ENCODE results near the gene POLR3A. TPM values are rescaled to one million over a fixed set of nuclear protein-coding genes. Genes with fewer than 3 reads are reported as not detected.

Gene POLR3A
- total and polyA plus RNA-seq, 9 donors, result 10.3 to 17.6 (median 13.7) TPM

GRCh38 chr10:77983384-77984341, 45.7 kb downstream of the POLR3A start:
- H3K4me3 ChIP-seq (ENCODE audit: low read length), result no peak overlapping the region
- H3K4me1 ChIP-seq (ENCODE audit: control insufficient read depth, insufficient read depth, low read length), result no peaks in the 10 kb centered on the region
- no peaks in the 10 kb centered on the region for H3K9me3 ChIP-seq (replicated peaks; ENCODE audit: control insufficient read depth, low read depth, low read length)
- H3K27me3 ChIP-seq (ENCODE audit: control insufficient read depth, insufficient read depth, low read length), result no peaks in the 10 kb centered on the region
- peaks cover 84% of the 10 kb centered on the region for H3K36me3 ChIP-seq (ENCODE audit: control insufficient read depth, insufficient read depth, low read length)
- DNase-seq, result peak; percentile 27
- no peak overlapping the region for H3K27ac ChIP-seq (ENCODE audit: low read length)
- 69% methylated on average over 3 of the region's 16 CpGs for WGBS (ENCODE audit: insufficient coverage)

GRCh38 chr10:77981281-77981680, 48.0 kb downstream of the POLR3A start:
- 98% methylated on average over 11 of the region's 13 CpGs for WGBS (ENCODE audit: insufficient coverage)
- no peak for DNase-seq
- peaks cover 88% of the 10 kb centered on the region for H3K36me3 ChIP-seq (ENCODE audit: control insufficient read depth, insufficient read depth, low read length)
- no peaks in the 10 kb centered on the region for H3K9me3 ChIP-seq (replicated peaks; ENCODE audit: control insufficient read depth, low read depth, low read length)
- H3K4me1 ChIP-seq (ENCODE audit: control insufficient read depth, insufficient read depth, low read length), result no peaks in the 10 kb centered on the region
- H3K4me3 ChIP-seq (ENCODE audit: low read length), result no peak overlapping the region
- H3K27me3 ChIP-seq (ENCODE audit: control insufficient read depth, insufficient read depth, low read length), result no peaks in the 10 kb centered on the region
- H3K27ac ChIP-seq (ENCODE audit: low read length), result no peak overlapping the region

DNA sequence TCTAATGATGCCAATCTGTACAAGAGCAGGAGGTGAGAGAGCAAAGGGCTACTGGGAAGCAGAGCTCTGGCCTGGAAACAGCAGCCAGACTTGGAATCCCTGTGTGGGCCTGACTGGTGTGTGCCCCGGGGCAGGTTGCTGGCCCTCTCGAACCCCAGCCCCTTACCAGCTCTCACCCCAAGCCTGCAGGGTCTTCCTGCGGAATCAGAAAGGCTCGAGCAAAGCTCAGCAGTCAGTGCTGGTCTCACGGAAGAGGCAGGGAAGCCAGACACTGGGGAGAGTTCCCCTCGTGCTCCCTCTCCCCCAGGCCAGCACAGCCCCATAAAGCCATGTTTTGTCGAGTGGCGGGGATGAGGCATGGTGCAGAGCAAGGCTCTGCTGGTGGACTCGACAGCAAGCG, 50.1 kb downstream of the POLR3A start:
- 92% methylated on average over 9 of the region's 10 CpGs for WGBS (ENCODE audit: insufficient coverage)
- H3K4me1 ChIP-seq (ENCODE audit: control insufficient read depth, insufficient read depth, low read length), result no peaks in the 10 kb centered on the region
- H3K9me3 ChIP-seq (replicated peaks; ENCODE audit: control insufficient read depth, low read depth, low read length), result no peaks in the 10 kb centered on the region
- no peak overlapping the region for H3K4me3 ChIP-seq (ENCODE audit: low read length)
- peaks cover 83% of the 10 kb centered on the region for H3K36me3 ChIP-seq (ENCODE audit: control insufficient read depth, insufficient read depth, low read length)
- no peak overlapping the region for H3K27ac ChIP-seq (ENCODE audit: low read length)
- no peaks in the 10 kb centered on the region for H3K27me3 ChIP-seq (ENCODE audit: control insufficient read depth, insufficient read depth, low read length)
- no peak for DNase-seq

DNA sequence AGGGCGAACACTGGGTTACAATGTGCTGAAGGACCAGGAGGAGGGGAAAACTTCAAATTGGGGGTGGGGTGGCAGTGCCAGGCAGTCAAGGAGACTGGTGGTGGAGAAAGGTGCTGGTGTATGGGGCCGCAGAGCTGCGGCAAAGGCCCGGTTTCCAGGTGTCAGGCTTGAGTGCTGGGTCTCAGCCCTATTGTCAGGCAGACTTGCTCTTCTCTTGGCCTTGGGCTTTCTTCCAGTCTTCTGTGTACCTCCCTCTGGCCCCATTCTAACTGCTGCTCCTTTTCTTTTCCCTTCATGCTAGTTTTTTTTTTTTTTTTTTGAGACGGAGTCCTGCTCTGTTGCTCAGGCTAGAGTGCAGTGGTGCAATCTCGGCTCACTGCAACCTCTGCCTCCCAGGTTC, 51.0 kb downstream of the POLR3A start:
- Histone ChIP-seq H3K4me3 (ENCODE audit: low read length) (no peak overlapping the region), H3K9me3 (replicated peaks; ENCODE audit: control insufficient read depth, low read depth, low read length) (no peaks in the 10 kb centered on the region), H3K4me1 (ENCODE audit: control insufficient read depth, insufficient read depth, low read length) (no peaks in the 10 kb centered on the region), H3K27me3 (ENCODE audit: control insufficient read depth, insufficient read depth, low read length) (no peaks in the 10 kb centered on the region), H3K36me3 (ENCODE audit: control insufficient read depth, insufficient read depth, low read length) (peaks cover 75% of the 10 kb centered on the region), H3K27ac (ENCODE audit: low read length) (no peak overlapping the region)
- WGBS (ENCODE audit: insufficient coverage), result 95% methylated on average over 4 of the region's 6 CpGs
- no peak for DNase-seq

- Histone ChIP-seq H3K27me3 (ENCODE audit: control insufficient read depth, insufficient read depth, low read length) (no peaks in the 10 kb centered on the region), H3K27ac (ENCODE audit: low read length) (no peak overlapping the region), H3K9me3 (replicated peaks; ENCODE audit: control insufficient read depth, low read depth, low read length) (no peaks in the 10 kb centered on the region), H3K36me3 (ENCODE audit: control insufficient read depth, insufficient read depth, low read length) (peaks cover 70% of the 10 kb centered on the region), H3K4me1 (ENCODE audit: control insufficient read depth, insufficient read depth, low read length) (no peaks in the 10 kb centered on the region), H3K4me3 (ENCODE audit: low read length) (no peak overlapping the region)
- 94% methylated on average over 3 of the region's 3 CpGs for WGBS (ENCODE audit: insufficient coverage)
- DNase-seq, result no peak
Measured at GRCh38 chr10:77977934-77978333, 51.4 kb downstream of the POLR3A start.

- H3K27ac ChIP-seq (ENCODE audit: low read length), result no peak overlapping the region
- WGBS (ENCODE audit: insufficient coverage), result 78% methylated on average over 5 of the region's 7 CpGs
- H3K36me3 ChIP-seq (ENCODE audit: control insufficient read depth, insufficient read depth, low read length), result peaks cover 61% of the 10 kb centered on the region
- H3K27me3 ChIP-seq (ENCODE audit: control insufficient read depth, insufficient read depth, low read length), result no peaks in the 10 kb centered on the region
- no peaks in the 10 kb centered on the region for H3K4me1 ChIP-seq (ENCODE audit: control insufficient read depth, insufficient read depth, low read length)
- no peak overlapping the region for H3K4me3 ChIP-seq (ENCODE audit: low read length)
- no peak for DNase-seq
- H3K9me3 ChIP-seq (replicated peaks; ENCODE audit: control insufficient read depth, low read depth, low read length), result no peaks in the 10 kb centered on the region
Measured at GRCh38 chr10:77977016-77977415, 52.3 kb downstream of the POLR3A start.

GRCh38 chr10:77975086-77975666, 54.1 kb downstream of the POLR3A start:
- Histone ChIP-seq H3K27me3 (ENCODE audit: control insufficient read depth, insufficient read depth, low read length) (no peaks in the 10 kb centered on the region), H3K4me3 (ENCODE audit: low read length) (no peak overlapping the region), H3K4me1 (ENCODE audit: control insufficient read depth, insufficient read depth, low read length) (peaks cover 10% of the 10 kb centered on the region), H3K27ac (ENCODE audit: low read length) (no peak overlapping the region), H3K9me3 (replicated peaks; ENCODE audit: control insufficient read depth, low read depth, low read length) (no peaks in the 10 kb centered on the region), H3K36me3 (ENCODE audit: control insufficient read depth, insufficient read depth, low read length) (peaks cover 46% of the 10 kb centered on the region)
- 82% methylated on average over 9 of the region's 9 CpGs for WGBS (ENCODE audit: insufficient coverage)
- no peak for DNase-seq

- no peak for DNase-seq
- Histone ChIP-seq H3K27me3 (ENCODE audit: control insufficient read depth, insufficient read depth, low read length) (no peaks in the 10 kb centered on the region), H3K27ac (ENCODE audit: low read length) (no peak overlapping the region), H3K36me3 (ENCODE audit: control insufficient read depth, insufficient read depth, low read length) (peaks cover 40% of the 10 kb centered on the region), H3K4me3 (ENCODE audit: low read length) (no peak overlapping the region), H3K9me3 (replicated peaks; ENCODE audit: control insufficient read depth, low read depth, low read length) (no peaks in the 10 kb centered on the region), H3K4me1 (ENCODE audit: control insufficient read depth, insufficient read depth, low read length) (peaks cover 10% of the 10 kb centered on the region)
- WGBS (ENCODE audit: insufficient coverage), result no CpG with 5 or more reads among the region's 8 CpGs
Measured at GRCh38 chr10:77974396-77975074, 54.8 kb downstream of the POLR3A start.

DNA sequence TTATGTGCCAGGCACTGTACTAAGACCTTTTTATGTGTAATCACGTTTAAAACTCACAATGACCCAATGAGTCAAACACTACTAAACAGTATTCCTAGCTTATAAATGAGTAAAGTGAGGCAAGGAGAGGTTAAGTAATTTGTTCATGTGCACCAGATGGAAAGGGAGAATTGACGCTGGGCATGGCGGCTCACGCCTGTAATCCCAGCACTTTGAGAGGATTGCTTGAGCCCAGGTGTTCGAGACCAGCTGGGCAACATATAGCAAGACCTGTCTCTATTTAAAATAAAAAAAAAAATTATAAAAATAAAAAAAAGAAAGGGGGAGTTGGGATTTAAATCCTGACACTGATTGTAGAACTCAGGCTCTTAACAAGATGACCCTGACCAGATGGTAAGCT, 56.0 kb downstream of the POLR3A start:
- peaks cover 30% of the 10 kb centered on the region for H3K36me3 ChIP-seq (ENCODE audit: control insufficient read depth, insufficient read depth, low read length)
- no CpG with 5 or more reads among the region's 5 CpGs for WGBS (ENCODE audit: insufficient coverage)
- no peaks in the 10 kb centered on the region for H3K27me3 ChIP-seq (ENCODE audit: control insufficient read depth, insufficient read depth, low read length)
- no peak for DNase-seq
- peaks cover 15% of the 10 kb centered on the region for H3K4me1 ChIP-seq (ENCODE audit: control insufficient read depth, insufficient read depth, low read length)
- no peak overlapping the region for H3K27ac ChIP-seq (ENCODE audit: low read length)
- H3K9me3 ChIP-seq (replicated peaks; ENCODE audit: control insufficient read depth, low read depth, low read length), result no peaks in the 10 kb centered on the region
- no peak overlapping the region for H3K4me3 ChIP-seq (ENCODE audit: low read length)

- Histone ChIP-seq H3K27ac (ENCODE audit: low read length) (no peak overlapping the region), H3K27me3 (ENCODE audit: control insufficient read depth, insufficient read depth, low read length) (no peaks in the 10 kb centered on the region), H3K4me1 (ENCODE audit: control insufficient read depth, insufficient read depth, low read length) (peaks cover 22% of the 10 kb centered on the region), H3K9me3 (replicated peaks; ENCODE audit: control insufficient read depth, low read depth, low read length) (no peaks in the 10 kb centered on the region), H3K36me3 (ENCODE audit: control insufficient read depth, insufficient read depth, low read length) (peaks cover 19% of the 10 kb centered on the region), H3K4me3 (ENCODE audit: low read length) (no peak overlapping the region)
- no peak for DNase-seq
- WGBS (ENCODE audit: insufficient coverage), result no CpG with 5 or more reads among the region's 5 CpGs
Measured at GRCh38 chr10:77972148-77972547, 57.2 kb downstream of the POLR3A start.
